K562 (cell line): ENCODE measurements around the gene TMEM107. TPM values are rescaled to one million over a fixed set of nuclear protein-coding genes. Genes with fewer than 3 reads are reported as not detected.

ENCODE experiments used
- DLX4 ChIP-seq: fragments of 250-450 bp; sonication (Bioruptor Pico); IDR thresholded peaks from 2 replicates; pipeline ENCODE4 v1.6.1; 2021; ENCODE audit warnings: mild to moderate bottlenecking
- KAT8 ChIP-seq: fragments of 450-650 bp; IDR thresholded peaks from 2 replicates; pipeline ENCODE4 v1.6.1; 2016; ENCODE audit warnings: low read depth, mild to moderate bottlenecking
- NR2C2 ChIP-seq, 2 experiments: fragments of 200-800 bp in 1 of 2; sonication (Bioruptor generic) in 1 of 2; sonication (generic) in 1 of 2; formaldehyde crosslinking in 1 of 2; IDR thresholded peaks; 2 replicates each; pipeline versions ENCODE4 v1.6.1 to v1.8.0; 2016 to 2022; ENCODE audit warnings: mild to moderate bottlenecking in 1 of 2, missing compliant biosample characterization in 1 of 2, missing genetic modification characterization in 1 of 2, missing genetic modification reagents in 1 of 2
- POLR3G ChIP-seq: IDR thresholded peaks from 2 replicates; pipeline ENCODE4 v1.6.1; 2011; ENCODE audit not compliant: insufficient read length, insufficient replicate concordance; ENCODE audit errors: extremely low read depth
- RREB1 ChIP-seq: fragments of 250-450 bp; sonication (Bioruptor Pico); IDR thresholded peaks from 2 replicates; pipeline ENCODE4 v1.4.0; 2020
- ZNF134 ChIP-seq: fragments of 250-450 bp; sonication (Bioruptor Pico); conservative IDR thresholded peaks from 2 replicates; pipeline ENCODE4 v1.4.0; 2020
- polyA plus RNA-seq, 8 experiments: library from polyadenylated mRNA; depleted of rRNA in 4 of 8; stranded (reverse) in 5 of 8; unstranded in 3 of 8; fragments of >200 nt; fragmentation: Nextera tagmentation in 2 of 8; fragmentation: Illumina TruSeq in 1 of 8; extraction: Ambion mirVana in 2 of 8; extraction: Trizol in 1 of 8; gene quantifications; 2 replicates each; pipeline versions ENCODE4 v1.2.1 to v1.2.3, GENCODE V29; 2011 to 2014; ENCODE audit warnings: inconsistent platforms in 1 of 8, missing spikeins in 1 of 8
- total RNA-seq, 7 experiments: library from RNA; depleted of rRNA in 6 of 7; stranded (reverse); fragments of >200 nt in 6 of 7; fragmentation: Illumina TruSeq in 2 of 7; extraction: Trizol in 2 of 7; gene quantifications; 2 replicates each; pipeline versions ENCODE4 v1.2.1 to v1.2.3, GENCODE V29; 2011 to 2021; ENCODE audit warnings: low replicate concordance in 1 of 7

The TMEM107 gene
- total and polyA plus RNA-seq, 9 of the 15 experiments (the other 6 are each of a cell fraction or from before 2014, with no cell fraction given) = 7.1 to 26.2 (median 16.9) TPM

GRCh38 chr17:8141045-8141444, 35.1 kb downstream of the TMEM107 start (continued):
- TF ChIP-seq RREB1 (CRISPR knock-in tag) (no peak), KAT8 (no peak), NR2C2 (CRISPR knock-in tag; IDR thresholded peaks at IDR 0.05) (no peak), NR2C2 (tag; IDR thresholded peaks at IDR 0.05) (no peak), ZNF134 (CRISPR knock-in tag) (no peak), DLX4 (CRISPR knock-in tag) (no peak), POLR3G (no peak)
- TF ChIP-seq, all 486 proteins: peak for 0
